ENCODE results near the gene SPATA19.

The SPATA19 gene

GRCh38 chr11:133835593-133836548 is 9.4 kb downstream of the SPATA19 start:
- no peak for DNase-seq

- DNase-seq, result peak; percentile 48
Observed at GRCh38 chr11:133834682-133835592, 10.4 kb downstream of the SPATA19 start.

GRCh38 chr11:133833898-133834681 is 11.2 kb downstream of the SPATA19 start:
- no peak for DNase-seq

GRCh38 chr11:133832991-133833897 is 12.1 kb downstream of the SPATA19 start:
- no peak for DNase-seq

- DNase-seq, result no peak
Observed at GRCh38 chr11:133832096-133832990, 13.0 kb downstream of the SPATA19 start.

GRCh38 chr11:133830931-133831907 is 14.1 kb downstream of the SPATA19 start:
- DNase-seq, result no peak

GRCh38 chr11:133829566-133829965 is 15.7 kb downstream of the SPATA19 start:
- no peak for DNase-seq

GRCh38 chr11:133828871-133829270 is 16.4 kb downstream of the SPATA19 start:
- no peak for DNase-seq

GRCh38 chr11:133827556-133827955 is 17.8 kb downstream of the SPATA19 start:
- no peak for DNase-seq

- DNase-seq, result no peak
Observed at GRCh38 chr11:133826866-133827265, 18.4 kb downstream of the SPATA19 start.

- DNase-seq, result no peak
Observed at GRCh38 chr11:133825666-133826065, 19.6 kb downstream of the SPATA19 start.

- DNase-seq, result no peak
Observed at GRCh38 chr11:133825156-133825555, 20.2 kb downstream of the SPATA19 start.

- no peak for DNase-seq
Observed at GRCh38 chr11:133824593-133824992, 20.7 kb downstream of the SPATA19 start.

- no peak for DNase-seq
Observed at GRCh38 chr11:133823614-133824013, 21.7 kb downstream of the SPATA19 start.

- no peak for DNase-seq
Observed at GRCh38 chr11:133823211-133823610, 22.1 kb downstream of the SPATA19 start.

- peak; percentile 15 for DNase-seq
Observed at GRCh38 chr11:133821776-133822175, 23.5 kb downstream of the SPATA19 start.

- no peak for DNase-seq
Observed at GRCh38 chr11:133819746-133820315, 25.5 kb downstream of the SPATA19 start.

GRCh38 chr11:133819114-133819513 is 26.2 kb downstream of the SPATA19 start:
- DNase-seq, result no peak

- DNase-seq, result no peak
Observed at GRCh38 chr11:133818302-133818701, 27.0 kb downstream of the SPATA19 start.
